CD4-positive, alpha-beta memory T cell (primary cell): ENCODE results near the gene ROBO1. TPM values are rescaled to one million over a fixed set of nuclear protein-coding genes. Genes with fewer than 3 reads are reported as not detected.

Experiments used
- CTCF ChIA-PET: fragments of 350-600 bp; sonication (Branson Sonifier 250); formaldehyde crosslinking; loops from one replicate; lab custom pipeline; 2021; ENCODE audit warnings: inconsistent platforms; ENCODE audit not compliant: partially characterized antibody; lab: Charles Lee
- POLR2A ChIA-PET: fragments of 350-600 bp; sonication (Branson Sonifier 250); formaldehyde crosslinking; loops from one replicate; lab custom pipeline; 2021; ENCODE audit not compliant: partially characterized antibody; lab: Charles Lee
- DNase-seq, 5 donors: peaks; one replicate each; pipeline versions ENCODE4 v3.0.0 to v3.0.0-alpha.2; 2020 to 2022; ENCODE audit warnings: mixed read lengths in 1 of 5
- H3K27ac ChIP-seq: one replicate; pipeline ENCODE4 v1.7.0; 2013; ENCODE audit warnings: low read depth, low read length
- H3K27me3 ChIP-seq: 2 replicates; pipeline ENCODE4 v1.7.0; 2013; ENCODE audit warnings: mild to moderate bottlenecking, low read length, moderate library complexity; ENCODE audit not compliant: insufficient read depth
- H3K36me3 ChIP-seq: 2 replicates; pipeline ENCODE4 v1.7.0; 2013; ENCODE audit warnings: mild to moderate bottlenecking, low read length, moderate library complexity; ENCODE audit not compliant: insufficient read depth
- H3K4me1 ChIP-seq: 2 replicates; pipeline ENCODE4 v1.7.0; 2013; ENCODE audit warnings: mild to moderate bottlenecking, low read length, moderate library complexity; ENCODE audit not compliant: insufficient read depth
- H3K4me3 ChIP-seq, 2 donors: one replicate each; pipeline ENCODE4 v1.7.0; 2013; ENCODE audit warnings: low read length in 2 of 2, mild to moderate bottlenecking in 1 of 2
- H3K9me3 ChIP-seq, 2 donors: one replicate each; pipeline ENCODE4 v1.7.0; 2013; ENCODE audit warnings: low read length in 2 of 2, control low read depth in 1 of 2; ENCODE audit not compliant: control insufficient read depth in 1 of 2
- H3K27ac Mint-ChIP-seq, 7 donors: one replicate each; pipeline ENCODE4 v1.8.0; 2020 to 2021; ENCODE audit warnings: mixed read lengths in 7 of 7, mild to moderate bottlenecking in 6 of 7, inconsistent platforms in 3 of 7, moderate library complexity in 3 of 7
- H3K27me3 Mint-ChIP-seq, 2 donors: one replicate each; pipeline ENCODE4 v1.8.0; 2020 to 2021; ENCODE audit warnings: mixed read lengths in 2 of 2
- H3K36me3 Mint-ChIP-seq, 2 donors: one replicate each; pipeline ENCODE4 v1.8.0; 2020 to 2021; ENCODE audit warnings: mixed read lengths in 2 of 2, inconsistent platforms in 1 of 2, mild to moderate bottlenecking in 1 of 2
- H3K4me1 Mint-ChIP-seq, 4 donors: one replicate each; pipeline ENCODE4 v1.8.0; 2020 to 2021; ENCODE audit warnings: mixed read lengths in 4 of 4, mild to moderate bottlenecking in 1 of 4
- H3K4me3 Mint-ChIP-seq, 8 donors: one replicate each; pipeline ENCODE4 v1.8.0; 2020 to 2021; ENCODE audit warnings: mixed read lengths in 8 of 8, mild to moderate bottlenecking in 7 of 8, moderate library complexity in 6 of 8, inconsistent platforms in 3 of 8
- H3K9me3 Mint-ChIP-seq, 8 donors: one replicate each; pipeline ENCODE4 v1.8.0; 2020 to 2021; ENCODE audit warnings: mixed read lengths in 8 of 8, mild to moderate bottlenecking in 5 of 8, inconsistent platforms in 3 of 8, moderate library complexity in 1 of 8
- intact Hi-C: fragments of 100-400 bp; cut with micrococcal nuclease; formaldehyde crosslinking; loops from one replicate; pipeline ENCODE4 v1.15.1; 2023
- polyA plus RNA-seq, 2 donors: library from polyadenylated mRNA; unstranded; fragments of 300-500 nt; fragmentation: Illumina TruSeq; gene quantifications; one replicate each; pipeline ENCODE4 v1.2.3, GENCODE V29; 2021
- total RNA-seq, 2 experiments: library from RNA; stranded (reverse); gene quantifications; one replicate each; pipeline ENCODE4 v1.2.3, GENCODE V29; 2021

ROBO1 gene
- total and polyA plus RNA-seq, 4 experiments from 2014 or later, result not detected

DNA sequence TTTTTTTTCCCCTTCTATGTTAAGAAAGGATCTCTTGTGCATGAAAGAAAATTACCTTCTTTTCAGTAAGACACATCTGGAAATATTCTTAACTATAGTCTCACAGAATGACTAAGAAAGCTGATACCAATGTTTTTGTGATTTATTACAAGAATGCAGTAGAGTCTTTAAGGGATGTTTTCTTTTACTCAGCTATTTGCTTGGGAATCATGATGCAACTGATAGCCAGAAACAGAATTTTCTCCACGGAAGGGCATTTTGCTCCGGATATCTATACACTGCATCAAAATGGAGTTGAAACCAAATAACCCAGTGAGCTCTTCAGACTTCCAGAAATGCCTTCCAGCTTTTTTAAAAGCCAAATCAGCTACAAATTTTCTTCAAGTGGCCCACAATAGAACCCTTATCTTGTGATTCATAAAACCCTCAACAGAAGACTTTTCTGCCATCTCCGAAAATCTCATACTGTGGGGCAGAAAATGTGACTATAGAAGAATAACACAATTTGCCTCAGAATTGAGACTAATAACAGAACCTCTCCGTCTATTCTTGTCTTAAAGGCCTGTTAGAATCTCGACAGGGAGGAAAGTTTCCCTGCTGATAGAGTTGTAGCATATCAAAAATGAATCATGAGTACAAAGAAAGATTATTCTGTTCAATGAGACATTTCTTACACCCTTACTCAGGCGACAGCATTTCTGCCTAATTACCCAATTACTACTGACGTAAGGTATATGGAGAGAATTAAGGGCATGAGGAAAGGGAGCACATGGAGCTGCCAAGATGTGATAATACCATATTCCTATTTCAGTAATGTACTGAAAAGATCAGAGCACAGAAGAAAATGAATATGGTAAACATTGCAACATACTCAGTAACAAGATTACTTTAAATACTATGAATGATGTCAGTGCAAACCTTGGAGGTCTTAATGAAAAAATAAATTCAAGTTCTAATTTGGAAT is 900.1 kb downstream of the ROBO1 start:
- H3K27me3 ChIP-seq, result no peaks in the 10 kb centered on the region
- no peaks in the 10 kb centered on the region for H3K27me3 Mint-ChIP-seq
- no peaks in the 10 kb centered on the region for H3K4me1 Mint-ChIP-seq
- H3K36me3 ChIP-seq, result no peaks in the 10 kb centered on the region
- no peaks in the 10 kb centered on the region for H3K4me1 ChIP-seq
- ChIA-PET CTCF (no interaction called here), POLR2A (no interaction called here)
- no peak overlapping the region for H3K4me3 ChIP-seq
- H3K27ac ChIP-seq, result no peak overlapping the region
- H3K9me3 ChIP-seq, result no peaks in the 10 kb centered on the region
- no peak for DNase-seq
- H3K27ac Mint-ChIP-seq, result no peak overlapping the region
- intact Hi-C loops, result no loop called here
- peaks cover 0 to 14% (median 7%) of the 10 kb centered on the region in 8 donors for H3K9me3 Mint-ChIP-seq
- H3K36me3 Mint-ChIP-seq, result no peaks in the 10 kb centered on the region
- H3K4me3 Mint-ChIP-seq, result no peak overlapping the region

DNA sequence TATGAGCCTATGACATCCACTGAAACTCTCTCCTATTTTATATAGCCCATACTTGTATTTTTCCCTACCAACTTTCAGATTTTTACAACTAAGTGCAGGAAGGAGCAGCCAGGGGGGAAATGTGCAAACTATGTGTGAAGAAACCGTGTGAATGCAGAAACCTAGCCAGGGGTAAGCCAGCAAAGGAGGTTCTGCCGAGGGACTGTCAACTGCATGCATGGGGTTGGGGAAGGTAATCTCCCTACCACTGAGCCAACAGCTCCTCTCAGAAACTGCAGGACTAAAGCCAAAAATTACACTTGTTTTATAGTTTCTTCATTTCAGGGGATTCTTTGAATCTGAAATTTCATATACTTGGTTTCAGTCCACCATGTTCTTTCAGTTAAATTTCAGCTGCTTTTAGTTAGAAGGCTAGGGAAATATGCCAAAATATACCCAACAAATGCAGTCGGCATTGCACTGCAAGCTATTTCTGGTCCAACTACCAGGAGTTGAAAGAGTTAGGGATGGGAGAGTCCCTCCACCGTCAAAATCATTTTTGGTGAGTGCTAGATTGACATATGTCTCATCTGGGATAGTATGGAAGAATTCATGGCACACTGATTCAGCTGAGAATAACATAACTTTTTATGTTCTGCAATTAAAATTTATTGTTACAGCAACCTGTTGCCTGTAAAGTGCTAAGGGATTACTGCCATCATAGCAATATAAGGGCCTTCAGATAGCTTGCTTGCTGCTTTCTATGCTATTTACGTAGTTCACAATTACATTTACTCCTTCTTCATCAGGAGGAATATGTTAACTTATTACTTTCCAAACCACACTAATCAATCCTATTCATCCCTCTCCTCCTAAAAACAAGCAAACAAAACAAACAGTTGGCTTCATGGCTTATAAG is 904.2 kb downstream of the ROBO1 start:
- H3K27me3 ChIP-seq, result no peaks in the 10 kb centered on the region
- no peaks in the 10 kb centered on the region for H3K4me1 ChIP-seq
- no peaks in the 10 kb centered on the region for H3K36me3 ChIP-seq
- no peak overlapping the region for H3K27ac ChIP-seq
- intact Hi-C loops, result no loop called here
- Mint-ChIP-seq H3K9me3 (peaks cover 3 to 30% (median 14%) of the 10 kb centered on the region in 8 donors), H3K27ac (no peak overlapping the region), H3K4me1 (no peaks in the 10 kb centered on the region), H3K36me3 (no peaks in the 10 kb centered on the region), H3K4me3 (no peak overlapping the region), H3K27me3 (no peaks in the 10 kb centered on the region)
- DNase-seq, result no peak
- H3K9me3 ChIP-seq, result no peaks in the 10 kb centered on the region
- CTCF ChIA-PET, result no interaction called here
- H3K4me3 ChIP-seq, result no peak overlapping the region
- POLR2A ChIA-PET, result no interaction called here

DNA sequence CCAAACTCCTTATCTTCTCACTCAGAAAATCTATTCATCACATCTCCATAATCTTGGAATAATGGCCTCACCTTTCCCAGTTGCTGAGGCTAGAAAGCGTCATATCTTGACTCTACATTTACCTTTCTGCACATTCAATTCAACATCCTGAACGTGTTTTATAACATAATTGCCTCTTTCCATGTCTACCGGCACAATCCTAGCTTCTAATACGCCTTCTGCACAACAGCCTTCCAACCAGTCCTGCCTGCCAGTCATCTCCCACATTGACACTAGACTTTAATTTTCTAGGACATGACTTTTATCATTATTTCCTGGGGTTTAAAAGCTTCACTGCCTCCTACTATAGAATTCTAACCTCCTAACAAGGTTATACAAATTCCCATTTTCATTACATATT is 906.6 kb downstream of the ROBO1 start:
- no peak overlapping the region for H3K4me3 Mint-ChIP-seq
- POLR2A ChIA-PET, result no interaction called here

DNA sequence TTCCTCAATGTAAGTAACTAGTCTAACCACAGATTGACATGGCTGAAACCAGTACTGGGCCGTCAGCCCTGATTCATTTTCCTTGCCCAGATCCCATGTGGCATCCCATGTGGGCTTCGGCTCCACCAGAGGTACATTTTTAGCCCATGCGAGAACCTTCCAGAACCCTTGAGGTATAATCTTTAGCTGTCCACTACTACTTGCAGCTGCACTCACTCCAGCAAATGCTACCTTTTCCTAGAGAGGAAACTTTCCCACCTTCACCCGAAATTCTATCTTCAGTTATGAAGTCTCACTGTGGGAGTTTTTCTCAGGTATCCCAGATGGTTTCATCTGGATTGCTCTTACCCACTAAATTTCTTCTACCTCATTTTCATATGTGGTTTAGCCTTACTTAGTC is 907.2 kb downstream of the ROBO1 start:
- Mint-ChIP-seq H3K4me3 (no peak overlapping the region), H3K36me3 (no peaks in the 10 kb centered on the region), H3K27ac (no peak overlapping the region), H3K27me3 (no peaks in the 10 kb centered on the region), H3K9me3 (peaks cover 3 to 32% (median 14%) of the 10 kb centered on the region in 8 donors), H3K4me1 (no peaks in the 10 kb centered on the region)
- Histone ChIP-seq H3K36me3 (no peaks in the 10 kb centered on the region), H3K4me1 (no peaks in the 10 kb centered on the region), H3K9me3 (no peaks in the 10 kb centered on the region), H3K27ac (no peak overlapping the region), H3K27me3 (no peaks in the 10 kb centered on the region), H3K4me3 (no peak overlapping the region)
- no peak for DNase-seq
- intact Hi-C loops, result no loop called here
- ChIA-PET POLR2A (no interaction called here), CTCF (no interaction called here)

More for the DNA sequence above, 906.6 kb downstream of the ROBO1 start:
- Histone ChIP-seq H3K27ac (no peak overlapping the region), H3K4me1 (no peaks in the 10 kb centered on the region), H3K27me3 (no peaks in the 10 kb centered on the region), H3K9me3 (no peaks in the 10 kb centered on the region), H3K4me3 (no peak overlapping the region), H3K36me3 (no peaks in the 10 kb centered on the region)
- Mint-ChIP-seq H3K9me3 (peaks cover 3 to 32% (median 14%) of the 10 kb centered on the region in 8 donors), H3K27me3 (no peaks in the 10 kb centered on the region), H3K27ac (no peak overlapping the region), H3K36me3 (no peaks in the 10 kb centered on the region), H3K4me1 (no peaks in the 10 kb centered on the region)
- CTCF ChIA-PET, result no interaction called here
- no peak for DNase-seq
- intact Hi-C loops, result no loop called here

DNA sequence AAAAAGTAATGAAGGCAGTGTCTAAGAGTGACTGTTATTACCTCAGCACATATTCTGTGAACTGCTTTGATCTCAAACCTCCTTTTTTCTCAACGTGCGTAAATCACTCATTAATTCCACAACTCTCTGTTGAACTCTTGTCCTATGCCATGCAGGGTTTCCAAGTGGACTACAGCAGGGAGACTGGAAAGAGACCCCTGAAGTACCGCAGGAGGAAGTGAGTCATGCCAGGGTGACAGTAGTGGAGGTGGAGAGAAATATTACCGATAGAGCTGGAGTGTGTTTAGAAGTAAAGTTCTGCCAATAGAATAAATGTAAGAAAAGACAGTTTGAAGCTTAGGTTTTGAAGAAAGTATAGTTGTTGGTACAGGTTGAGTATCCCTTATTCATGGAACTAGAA is 908.9 kb downstream of the ROBO1 start:
- POLR2A ChIA-PET, result no interaction called here
- H3K9me3 ChIP-seq, result no peaks in the 10 kb centered on the region
- Mint-ChIP-seq H3K36me3 (no peaks in the 10 kb centered on the region), H3K9me3 (peaks cover 3 to 33% (median 12%) of the 10 kb centered on the region in 8 donors), H3K27ac (no peak overlapping the region), H3K4me3 (no peak overlapping the region), H3K4me1 (no peaks in the 10 kb centered on the region), H3K27me3 (no peaks in the 10 kb centered on the region)
- H3K4me3 ChIP-seq, result no peak overlapping the region
- DNase-seq, result no peak
- CTCF ChIA-PET, result no interaction called here
- no peak overlapping the region for H3K27ac ChIP-seq
- no peaks in the 10 kb centered on the region for H3K36me3 ChIP-seq
- no peaks in the 10 kb centered on the region for H3K27me3 ChIP-seq
- intact Hi-C loops, result no loop called here
- H3K4me1 ChIP-seq, result no peaks in the 10 kb centered on the region

DNA sequence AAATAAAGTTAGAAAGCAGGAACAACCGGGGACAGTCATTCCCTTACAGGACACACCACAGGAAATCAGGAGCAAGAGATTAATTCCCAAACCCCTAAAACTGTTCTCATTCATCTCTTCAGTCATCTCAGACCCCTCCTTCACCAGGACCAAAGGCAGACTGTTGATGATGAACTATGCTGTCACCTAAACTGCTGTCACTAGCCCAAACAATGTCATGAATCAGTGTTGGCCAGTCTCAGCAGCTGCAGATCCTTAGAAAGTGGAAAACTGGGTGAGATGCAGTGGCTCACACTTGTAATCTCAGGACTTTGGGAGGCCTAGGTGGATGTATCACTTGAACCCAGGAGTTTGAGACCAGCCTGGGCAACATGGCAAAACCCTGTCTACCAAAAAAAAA is 909.6 kb downstream of the ROBO1 start:
- Histone ChIP-seq H3K27me3 (no peaks in the 10 kb centered on the region), H3K36me3 (no peaks in the 10 kb centered on the region), H3K9me3 (no peaks in the 10 kb centered on the region), H3K4me1 (no peaks in the 10 kb centered on the region), H3K4me3 (no peak overlapping the region), H3K27ac (no peak overlapping the region)
- POLR2A ChIA-PET, result no interaction called here
- DNase-seq, result no peak
- intact Hi-C loops, result no loop called here
- no peak overlapping the region for H3K4me3 Mint-ChIP-seq
- peaks cover 3 to 34% (median 12%) of the 10 kb centered on the region in 8 donors for H3K9me3 Mint-ChIP-seq
- H3K27me3 Mint-ChIP-seq, result no peaks in the 10 kb centered on the region
- no peak overlapping the region for H3K27ac Mint-ChIP-seq
- CTCF ChIA-PET, result no interaction called here
- H3K4me1 Mint-ChIP-seq, result no peaks in the 10 kb centered on the region
- no peaks in the 10 kb centered on the region for H3K36me3 Mint-ChIP-seq

DNA sequence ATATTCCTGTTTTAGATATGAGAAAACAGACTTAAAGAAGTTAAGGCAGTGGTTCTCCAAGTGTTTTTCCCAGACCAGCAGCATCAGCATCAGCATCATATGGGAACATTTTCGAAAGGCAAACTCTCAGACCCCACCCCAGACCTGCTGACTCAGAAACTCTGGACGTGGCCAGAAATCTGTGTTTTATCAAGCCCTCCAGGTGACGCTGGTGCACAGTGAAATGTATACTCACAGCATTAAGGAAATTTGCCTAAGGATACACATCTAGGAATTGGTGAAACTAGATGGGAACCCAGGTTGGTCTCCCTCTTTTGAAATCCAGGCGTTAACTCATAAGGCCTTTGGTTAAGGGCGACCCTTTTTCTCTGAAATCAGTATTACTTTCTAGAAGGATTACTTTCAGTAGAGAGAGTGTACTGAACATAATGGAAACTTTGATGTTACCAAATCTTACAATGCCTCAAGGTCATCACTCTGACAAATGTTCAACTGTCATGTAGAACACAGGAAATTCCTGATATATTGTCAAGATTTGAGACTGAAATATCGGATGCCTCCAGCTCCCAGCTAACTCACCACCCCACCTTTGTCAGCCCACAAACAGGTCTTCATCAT is 910.2 kb downstream of the ROBO1 start:
- H3K9me3 ChIP-seq, result no peaks in the 10 kb centered on the region
- no peak overlapping the region for H3K27ac Mint-ChIP-seq
- no peaks in the 10 kb centered on the region for H3K4me1 Mint-ChIP-seq
- DNase-seq, result no peak
- H3K27ac ChIP-seq, result no peak overlapping the region
- H3K27me3 Mint-ChIP-seq, result no peaks in the 10 kb centered on the region
- no peak overlapping the region for H3K4me3 Mint-ChIP-seq
- no peaks in the 10 kb centered on the region for H3K36me3 ChIP-seq
- intact Hi-C loops, result no loop called here
- H3K27me3 ChIP-seq, result no peaks in the 10 kb centered on the region
- H3K4me1 ChIP-seq, result no peaks in the 10 kb centered on the region
- ChIA-PET CTCF (no interaction called here), POLR2A (no interaction called here)
- no peak overlapping the region for H3K4me3 ChIP-seq
- no peaks in the 10 kb centered on the region for H3K36me3 Mint-ChIP-seq
- peaks cover 3 to 32% (median 12%) of the 10 kb centered on the region in 8 donors for H3K9me3 Mint-ChIP-seq
